ENCODE data around the gene MYO15B.

GRCh38 chr17:75652934-75653549, 65.4 kb downstream of the MYO15B start:
- TF ChIP-seq CTCF (IDR thresholded peaks at IDR 0.05) = peak; percentile 73
- TF ChIP-seq EZH2 (IDR thresholded peaks at IDR 0.05; ENCODE audit: borderline replicate concordance, insufficient read depth, low read depth, low read length, poor library complexity, severe bottlenecking) = no peak
